HG02852 (cell line): ENCODE measurements around the gene SH3BP1.

Source experiments
- ATAC-seq: cut with Tn5 transposase; IDR thresholded peaks from one replicate; pipeline ENCODE4 v1.9.1; 2021; ENCODE audit warnings: mild to moderate bottlenecking, moderate library complexity; ENCODE audit not compliant: unreplicated experiment

Gene SH3BP1

GRCh38 chr22:37611207-37611606 lies 28.3 kb upstream of the SH3BP1 start:
- ATAC-seq, result no peak

DNA sequence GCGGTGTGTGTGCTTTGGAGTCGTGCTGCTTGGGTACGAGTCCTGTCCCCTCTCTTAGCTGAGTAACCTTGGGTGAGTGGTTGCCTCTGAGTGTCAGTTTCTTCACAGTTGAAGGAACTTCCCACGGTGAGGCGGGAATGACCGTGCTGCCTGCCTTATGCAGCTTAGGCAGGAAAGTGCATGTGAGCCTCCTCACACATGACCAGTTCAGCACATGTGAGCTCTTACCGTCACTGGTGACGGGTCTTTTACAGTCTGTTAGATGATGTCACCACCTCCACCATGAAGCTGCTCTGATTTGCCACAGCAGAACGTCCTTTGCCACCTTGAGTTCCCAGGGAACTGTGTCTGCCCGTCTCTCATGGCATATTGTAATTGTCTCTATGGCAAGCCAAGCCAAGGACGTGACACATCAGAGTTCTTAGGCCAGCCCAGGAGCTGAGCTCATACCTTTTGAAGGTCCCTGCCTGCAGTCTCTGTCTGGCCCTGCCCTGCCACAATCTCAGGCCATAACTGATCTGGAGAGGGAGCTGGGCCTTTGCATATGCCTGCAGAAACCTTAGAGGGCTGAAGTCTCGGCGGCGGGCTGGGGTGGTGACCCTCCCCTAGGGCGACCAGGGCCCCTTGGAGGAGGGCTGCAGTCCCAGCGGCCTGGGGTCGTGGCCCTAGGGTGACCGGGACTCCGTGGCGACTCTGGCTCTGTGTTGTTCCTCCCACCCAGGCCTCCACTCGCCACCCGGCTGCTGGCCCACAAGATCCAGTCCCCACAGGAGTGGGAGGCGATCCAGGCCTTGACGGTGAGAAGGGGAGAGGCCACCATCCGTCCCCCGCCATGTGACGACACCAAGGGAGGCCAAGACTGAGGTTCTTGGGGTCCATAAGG lies 23.0 kb upstream of the SH3BP1 start:
- no peak for ATAC-seq

DNA sequence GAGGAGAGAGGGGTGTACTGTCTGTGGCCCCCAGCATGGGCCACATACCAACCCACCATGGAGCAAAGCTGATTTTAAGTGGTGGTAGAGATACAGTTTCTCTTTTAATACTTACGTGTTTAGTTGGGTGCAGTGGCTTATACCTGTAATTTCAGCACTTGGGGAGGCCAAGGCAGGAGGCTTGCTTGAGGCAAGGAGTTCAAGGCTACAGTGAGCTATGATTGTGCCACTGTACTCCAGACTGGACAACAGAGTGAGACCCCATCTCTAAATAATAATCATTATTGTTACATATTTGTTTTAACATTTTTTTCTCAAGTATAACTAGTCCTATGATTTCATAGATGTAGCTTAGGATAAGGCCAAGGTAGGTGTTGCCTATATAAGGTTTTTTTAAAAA lies 22.0 kb upstream of the SH3BP1 start:
- ATAC-seq, result no peak

DNA sequence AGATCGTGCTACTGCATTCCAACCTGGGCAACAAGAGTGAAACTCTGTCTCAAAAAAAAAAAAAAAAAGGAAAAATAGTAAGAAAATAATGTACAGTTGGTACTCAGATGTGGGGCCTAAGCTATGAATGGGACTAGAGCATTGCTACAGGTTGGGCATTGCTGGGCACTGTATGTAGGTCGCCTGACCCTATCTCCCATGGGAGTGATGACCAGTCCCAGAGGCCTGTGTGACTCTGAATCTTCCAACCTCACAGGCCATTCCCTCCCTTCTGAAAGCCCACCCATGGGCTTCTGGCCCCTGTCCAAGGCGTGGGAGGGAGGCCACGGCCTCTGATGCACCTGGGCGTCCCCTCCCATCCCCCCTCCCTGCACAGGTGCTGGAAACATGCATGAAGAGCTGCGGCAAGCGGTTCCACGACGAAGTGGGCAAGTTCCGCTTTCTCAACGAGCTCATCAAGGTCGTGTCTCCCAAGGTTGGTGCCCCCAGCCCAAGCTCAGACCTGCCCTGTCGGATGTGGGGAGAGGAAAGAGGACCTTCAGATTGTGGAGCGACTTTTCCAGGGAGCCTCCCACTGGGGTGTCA lies 21.3 kb upstream of the SH3BP1 start:
- no peak for ATAC-seq

DNA sequence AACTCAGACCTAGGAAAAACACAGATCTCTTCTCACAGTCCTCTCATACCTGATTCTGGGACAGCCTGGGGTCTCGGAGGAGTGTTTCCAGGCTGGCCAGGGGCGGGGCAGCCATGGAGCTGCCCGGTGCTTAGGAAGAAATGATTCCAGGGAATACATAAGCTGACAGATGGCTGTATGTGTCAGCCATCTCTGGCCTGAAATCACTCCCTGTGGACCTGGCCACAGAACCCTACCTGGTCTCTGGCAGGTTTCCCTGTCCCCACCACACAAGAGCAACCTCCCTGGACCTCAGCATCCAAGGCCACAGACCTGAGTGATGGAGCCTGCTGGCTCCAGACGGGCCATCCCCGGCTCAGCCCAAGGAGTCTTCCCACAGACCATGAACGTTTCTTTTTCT lies 20.8 kb upstream of the SH3BP1 start:
- no peak for ATAC-seq

DNA sequence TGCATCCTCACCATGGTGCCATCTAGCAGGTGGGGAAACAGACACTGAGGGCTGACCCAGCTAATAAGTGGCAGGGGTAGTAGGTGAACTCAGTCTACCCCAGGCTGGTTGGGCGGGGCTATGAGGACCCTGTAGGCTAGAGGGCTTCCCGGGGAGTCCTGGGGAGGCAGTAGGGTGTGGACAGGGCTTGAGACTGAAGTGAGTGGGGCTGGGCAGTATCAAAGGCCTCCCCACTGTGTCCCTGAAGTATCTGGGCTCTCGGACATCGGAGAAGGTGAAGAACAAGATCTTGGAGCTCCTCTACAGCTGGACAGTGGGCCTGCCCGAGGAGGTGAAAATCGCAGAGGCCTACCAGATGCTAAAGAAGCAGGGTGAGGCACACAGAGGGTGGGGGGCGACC lies 19.5 kb upstream of the SH3BP1 start:
- no peak for ATAC-seq

GRCh38 chr22:37621352-37621860 lies 18.1 kb upstream of the SH3BP1 start:
- ATAC-seq, result no peak

DNA sequence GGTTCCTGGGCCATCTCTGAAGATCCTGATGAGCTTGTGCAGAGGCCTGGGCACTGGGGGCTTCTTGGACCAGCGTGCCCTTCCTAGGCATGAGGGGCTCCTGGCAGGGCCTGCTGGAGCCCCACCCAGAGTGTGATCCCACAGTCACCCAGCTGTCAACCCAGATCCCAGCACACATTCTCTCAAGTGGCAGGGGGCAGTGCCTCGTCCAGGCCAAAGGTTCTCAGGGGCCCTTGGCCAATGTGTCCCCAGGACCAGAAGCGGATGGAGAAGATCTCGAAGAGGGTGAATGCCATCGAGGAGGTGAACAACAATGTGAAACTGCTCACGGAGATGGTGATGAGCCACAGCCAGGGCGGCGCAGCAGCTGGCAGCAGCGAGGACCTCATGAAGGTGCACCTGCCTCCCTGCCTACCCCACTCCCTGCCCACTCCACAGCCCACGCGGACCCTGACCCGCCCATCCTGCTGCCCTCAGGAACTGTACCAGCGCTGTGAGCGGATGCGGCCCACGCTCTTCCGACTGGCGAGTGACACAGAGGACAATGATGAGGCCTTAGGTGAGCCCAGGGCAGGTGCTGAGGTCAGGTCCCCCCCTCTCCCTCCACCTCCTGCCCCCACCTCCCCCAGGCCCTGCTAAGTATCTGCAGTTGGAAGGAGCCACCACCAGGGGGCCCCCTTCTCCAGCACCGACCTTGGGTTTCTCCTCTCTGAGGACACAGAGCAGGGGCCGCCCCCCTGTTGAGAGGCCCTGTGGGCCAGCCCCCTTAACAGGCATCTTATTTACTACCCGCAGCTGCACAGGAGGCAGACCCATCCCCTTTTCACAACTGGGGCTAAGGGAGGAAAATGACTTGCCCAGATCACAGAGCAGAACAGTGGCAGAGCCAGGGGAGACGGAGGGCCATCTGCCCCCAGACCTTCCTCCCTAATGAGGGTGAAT lies 16.1 kb upstream of the SH3BP1 start:
- no peak for ATAC-seq

DNA sequence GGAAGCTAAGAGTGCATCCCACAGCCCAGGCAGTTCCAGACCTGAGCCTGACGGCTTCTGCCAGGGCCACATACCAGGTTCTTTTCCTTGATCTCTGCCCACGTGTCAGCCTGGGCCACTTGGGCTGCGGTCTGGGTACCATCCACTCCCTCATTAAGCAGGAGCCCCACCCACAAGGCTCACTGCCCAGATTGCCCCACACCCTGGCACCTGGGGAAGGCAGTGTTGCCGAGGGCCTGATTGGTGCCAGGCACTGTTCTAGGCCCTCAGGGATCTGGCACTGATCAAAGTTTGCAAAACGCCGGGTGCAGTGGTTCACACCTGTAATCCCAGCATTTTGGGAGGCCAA lies 15.5 kb upstream of the SH3BP1 start:
- ATAC-seq, result no peak

GRCh38 chr22:37624876-37625275 lies 14.6 kb upstream of the SH3BP1 start:
- no peak for ATAC-seq

GRCh38 chr22:37625737-37626136 lies 13.7 kb upstream of the SH3BP1 start:
- no peak for ATAC-seq

GRCh38 chr22:37626144-37626543 lies 13.3 kb upstream of the SH3BP1 start:
- ATAC-seq, result no peak

GRCh38 chr22:37626556-37627075 lies 12.9 kb upstream of the SH3BP1 start:
- ATAC-seq, result no peak

DNA sequence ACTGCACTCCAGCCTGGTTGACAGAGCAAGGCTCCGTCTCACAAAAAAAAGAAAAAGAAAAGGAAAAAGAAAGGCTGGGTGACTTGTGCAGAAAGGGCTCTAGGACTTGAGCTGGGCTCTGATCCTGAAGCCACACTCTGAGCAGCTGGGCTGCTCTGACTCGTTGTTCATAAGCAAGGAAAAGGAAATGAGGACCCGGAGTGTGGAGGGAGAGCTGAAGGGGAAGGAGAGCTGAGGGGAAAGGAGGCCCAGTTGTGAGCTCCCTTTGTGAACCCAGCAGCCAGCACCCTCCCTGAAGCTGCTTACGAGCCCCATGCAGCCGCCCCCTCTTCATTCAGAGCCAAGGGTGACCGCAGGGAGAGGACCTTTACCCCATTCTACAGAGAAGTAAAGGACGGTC lies 12.3 kb upstream of the SH3BP1 start:
- no peak for ATAC-seq

DNA sequence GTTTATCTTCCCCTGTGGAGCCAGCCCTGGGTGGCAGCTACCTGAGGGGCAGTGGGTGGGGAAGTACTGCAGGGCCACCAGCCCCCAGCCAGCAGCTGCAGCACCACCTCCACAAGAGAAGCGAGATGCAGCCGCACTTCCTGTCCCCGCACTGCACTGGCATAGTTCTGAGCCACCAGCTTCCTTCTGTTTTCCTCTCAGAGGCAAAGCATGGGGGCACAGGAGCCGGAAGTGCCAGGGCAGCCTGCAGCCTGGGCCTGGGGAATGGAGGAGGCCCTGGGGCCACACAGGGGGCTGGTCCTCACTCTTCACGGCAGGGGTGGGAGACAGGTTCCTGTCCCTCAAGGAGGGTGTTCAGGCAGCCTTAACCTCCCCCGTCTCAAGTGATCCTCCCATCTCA lies 11.9 kb upstream of the SH3BP1 start:
- ATAC-seq, result no peak

DNA sequence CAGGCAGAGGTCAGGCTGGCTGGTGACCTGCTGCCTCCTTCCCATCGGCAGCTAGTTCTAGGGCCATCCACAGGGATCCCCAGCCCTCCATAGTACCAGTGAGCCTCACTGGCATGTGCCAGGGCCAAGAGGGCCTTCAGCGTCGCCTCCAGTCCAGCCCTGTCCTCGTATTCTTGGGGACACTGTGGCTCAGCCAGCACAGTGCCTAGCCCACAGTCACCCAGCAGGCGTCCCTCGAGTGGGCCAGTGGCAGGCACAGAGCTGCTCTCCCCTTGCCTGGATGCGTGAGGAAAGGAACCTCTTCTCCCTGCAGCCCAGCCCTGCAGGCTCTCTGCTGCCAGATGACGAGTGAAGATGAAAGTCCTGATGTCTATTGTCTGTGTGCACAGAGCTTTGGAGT lies 10.6 kb upstream of the SH3BP1 start:
- no peak for ATAC-seq

GRCh38 chr22:37629928-37630327 lies 9.5 kb upstream of the SH3BP1 start:
- ATAC-seq, result no peak

DNA sequence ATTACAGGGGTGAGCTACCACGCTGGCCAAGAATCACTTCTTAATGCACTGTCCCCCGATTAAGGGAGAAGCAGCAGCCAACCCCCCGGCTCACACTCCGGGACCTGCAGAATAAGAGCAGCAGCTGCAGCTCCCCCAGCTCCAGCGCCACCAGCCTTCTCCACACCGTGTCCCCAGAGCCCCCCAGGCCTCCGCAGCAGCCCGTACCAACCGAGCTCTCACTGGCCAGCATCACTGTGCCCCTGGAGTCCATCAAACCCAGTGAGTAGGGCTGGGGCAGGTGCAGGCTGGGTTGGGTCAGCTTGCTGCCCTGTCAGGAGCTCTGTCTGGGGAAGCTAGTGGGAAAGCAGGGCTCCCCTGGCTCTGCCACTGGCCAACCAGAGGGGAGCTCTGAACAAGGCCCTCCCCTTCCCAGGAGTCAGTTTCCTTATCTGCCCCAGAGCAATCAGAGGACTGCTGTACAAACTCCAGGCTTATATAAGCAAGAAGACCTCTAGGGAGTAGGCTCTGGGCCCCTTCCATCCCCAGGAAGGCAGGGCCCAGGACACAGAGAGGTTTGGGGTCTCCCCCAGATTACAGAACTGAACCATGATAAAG lies 8.5 kb upstream of the SH3BP1 start:
- no peak for ATAC-seq

DNA sequence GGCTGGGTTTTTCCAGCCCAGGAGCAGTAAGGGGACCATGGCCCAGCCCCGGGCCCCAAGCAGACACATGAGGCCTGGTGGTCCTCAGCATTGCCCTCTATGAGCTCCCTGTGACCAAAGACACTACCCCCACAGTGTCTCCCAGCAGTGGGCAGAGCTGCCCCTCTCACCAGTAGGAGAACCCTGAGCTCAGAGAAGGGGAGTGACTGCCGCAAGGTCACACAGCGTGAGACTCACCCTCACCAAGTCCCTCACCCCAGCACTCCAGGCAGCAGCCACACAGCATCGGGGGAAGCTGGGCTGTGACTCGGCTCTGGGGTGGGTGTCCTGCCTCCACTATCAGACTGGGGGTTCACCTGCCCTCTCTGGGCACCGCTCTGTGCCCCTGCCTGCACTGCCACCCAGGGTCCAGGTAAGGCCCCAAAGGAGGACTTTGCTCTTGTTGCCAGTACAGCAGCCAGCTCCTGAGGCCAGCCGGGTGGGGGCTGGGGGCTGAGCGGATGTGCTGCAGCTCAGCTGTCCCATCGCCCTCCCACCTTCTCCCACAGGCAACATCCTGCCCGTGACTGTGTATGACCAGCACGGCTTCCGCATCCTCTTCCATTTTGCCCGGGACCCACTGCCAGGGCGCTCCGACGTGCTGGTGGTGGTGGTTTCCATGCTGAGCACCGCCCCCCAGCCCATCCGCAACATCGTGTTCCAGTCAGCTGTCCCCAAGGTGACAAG lies 7.9 kb upstream of the SH3BP1 start:
- no peak for ATAC-seq
